GM19239 (cell line): Measurements from ENCODE around the gene KIFBP.
A peak's percentile ranks its signal among the peaks of the same experiment; 100 is the strongest.
"Not testable (repeated sequence)": the region's sequence is repeated elsewhere in the genome, so short reads cannot be mapped to it uniquely, and the experiment has no call there.

Experiments
- DNase-seq: peaks from one replicate; pipeline ENCODE4 v3.0.0; 2011; ENCODE audit warnings: low spot score; ENCODE audit not compliant: insufficient read length
- FAIRE-seq: peaks from 2 replicates; lab custom pipeline; 2011; peaks lifted over from hg19 to GRCh38; lab: Jason Lieb, UNC

KIFBP gene

GRCh38 chr10:68992636-68993440 lies 4.2 kb downstream of the KIFBP start:
- DNase-seq (no peak), FAIRE-seq (no peak)

- DNase-seq (no peak), FAIRE-seq (peak; percentile 71)
These were observed 8.6 kb downstream of the KIFBP start for GRCh38 chr10:68997211-68997610.

GRCh38 chr10:69004821-69005220 lies 16.2 kb downstream of the KIFBP start:
- DNase-seq: no peak
- FAIRE-seq: peak; percentile 80

GRCh38 chr10:69005704-69006485 lies 17.3 kb downstream of the KIFBP start:
- FAIRE-seq: no peak
- DNase-seq: no peak

GRCh38 chr10:69007260-69007659 lies 18.7 kb downstream of the KIFBP start:
- peak; percentile 31 for FAIRE-seq
- no peak for DNase-seq

GRCh38 chr10:69009360-69009759 lies 20.8 kb downstream of the KIFBP start:
- FAIRE-seq (no peak), DNase-seq (no peak)

- FAIRE-seq (no peak), DNase-seq (no peak)
These were observed 21.6 kb downstream of the KIFBP start for GRCh38 chr10:69010151-69010640.

GRCh38 chr10:69012778-69013177 lies 24.2 kb downstream of the KIFBP start:
- DNase-seq, FAIRE-seq: not testable (repeated sequence)

- no peak for DNase-seq
- FAIRE-seq: no peak
These were observed 25.6 kb downstream of the KIFBP start for GRCh38 chr10:69014171-69014570.

- DNase-seq (no peak), FAIRE-seq (no peak)
These were observed 30.0 kb downstream of the KIFBP start for GRCh38 chr10:69018613-69019012.

GRCh38 chr10:69022611-69023010 lies 34.0 kb downstream of the KIFBP start:
- DNase-seq (no peak), FAIRE-seq (no peak)

- no peak for DNase-seq
- peak; percentile 49 for FAIRE-seq
These were observed 36.8 kb downstream of the KIFBP start for GRCh38 chr10:69025370-69025896.

GRCh38 chr10:69033256-69033655 lies 44.7 kb downstream of the KIFBP start:
- no peak for DNase-seq
- no peak for FAIRE-seq

GRCh38 chr10:69037489-69037888 lies 48.9 kb downstream of the KIFBP start:
- FAIRE-seq: no peak
- no peak for DNase-seq

GRCh38 chr10:69040904-69041303 lies 52.3 kb downstream of the KIFBP start:
- DNase-seq, FAIRE-seq: not testable (repeated sequence)

- FAIRE-seq (no peak), DNase-seq (no peak)
These were observed 53.8 kb downstream of the KIFBP start for GRCh38 chr10:69042417-69042816.

- FAIRE-seq: no peak
These were observed 54.2 kb downstream of the KIFBP start for GRCh38 chr10:69042838-69043237.

GRCh38 chr10:69043931-69044531 lies 55.4 kb downstream of the KIFBP start:
- DNase-seq (no peak), FAIRE-seq (peak; percentile 90)

More at GRCh38 chr10:69042838-69043237, 54.2 kb downstream of the KIFBP start:
- DNase-seq: no peak

- no peak for DNase-seq
- FAIRE-seq: no peak
These were observed 55.9 kb downstream of the KIFBP start for GRCh38 chr10:69044546-69044945.
